Breast epithelium (tissue), 3 donors: ENCODE measurements around the gene PLXND1.

ENCODE experiments used
- POLR2A ChIP-seq: fragments of 450-650 bp; IDR thresholded peaks from one replicate; pipeline ENCODE4 v1.6.1; 2016; ENCODE audit warnings: antibody characterized with exemption, mild to moderate bottlenecking, moderate library complexity
- POLR2AphosphoS5 ChIP-seq, 3 donors: sonication (generic); formaldehyde crosslinking; IDR thresholded peaks; one replicate each; pipeline ENCODE4 v1.6.1; 2017; ENCODE audit warnings: antibody characterized with exemption in 3 of 3

DNA sequence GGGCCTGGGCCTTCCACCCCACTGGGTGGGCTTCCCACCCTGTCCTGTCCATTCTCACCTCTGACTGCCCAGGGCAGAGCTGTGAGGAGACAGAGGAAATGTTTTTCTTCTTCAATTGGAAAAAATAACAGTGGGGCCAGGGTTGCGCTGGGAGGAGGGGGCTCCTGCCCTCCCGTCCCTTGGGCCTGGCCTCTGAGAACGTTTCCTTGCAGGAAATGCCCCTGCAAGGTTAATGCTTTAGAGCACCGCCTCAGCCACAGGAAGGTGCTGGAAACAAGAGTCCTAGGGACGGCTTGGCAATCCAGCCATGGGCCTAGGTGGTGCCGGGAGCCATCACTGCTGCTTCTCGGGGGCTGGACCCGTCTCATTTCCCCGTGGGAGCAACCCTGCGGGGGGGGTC, 3.8 kb upstream of the PLXND1 start:
- no peak for TF ChIP-seq POLR2A
- TF ChIP-seq POLR2AphosphoS5 (IDR thresholded peaks at IDR 0.05): no peak
